Measurements from ENCODE around the gene GID8.
"Not testable (repeated sequence)": the region's sequence is repeated elsewhere in the genome, so short reads cannot be mapped to it uniquely, and the experiment has no call there.

Gene GID8

DNA sequence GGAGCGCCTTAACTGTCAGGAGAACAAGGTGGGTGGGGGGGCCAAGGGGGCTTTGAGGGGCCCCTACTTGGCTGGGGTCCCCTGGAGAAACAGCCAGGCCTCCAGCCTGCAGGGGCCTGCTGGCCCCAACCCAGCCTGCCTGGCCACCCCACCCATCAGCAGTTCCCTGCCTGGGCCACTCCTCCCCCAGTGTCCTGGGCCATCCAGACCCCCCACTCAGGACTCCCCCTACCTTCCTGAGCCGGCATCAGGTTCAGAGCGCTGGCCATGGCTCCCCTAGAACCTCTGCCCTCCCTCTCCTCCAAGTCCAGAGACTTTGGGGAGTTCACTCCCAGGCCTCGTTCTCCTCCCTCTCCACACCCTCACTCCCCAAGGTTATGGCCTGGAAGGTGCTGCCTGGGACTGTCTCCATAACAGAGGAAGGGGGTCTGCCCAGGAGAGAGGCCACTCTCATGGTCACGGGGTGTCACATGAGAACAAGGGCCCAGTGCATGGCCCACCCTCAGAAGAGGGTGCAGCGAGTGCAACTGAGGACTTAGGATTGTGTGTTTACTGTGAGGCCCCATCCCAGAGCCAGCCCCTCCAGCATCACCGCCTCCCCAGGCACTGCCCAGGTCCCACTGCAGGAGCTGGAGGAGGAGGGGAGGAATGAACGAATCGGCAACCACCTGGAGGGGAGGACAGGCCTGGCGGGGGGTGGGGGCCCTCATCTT is 20.6 kb downstream of the GID8 start:
- DNase-seq (ENCODE audit: low read depth) = no peak

DNA sequence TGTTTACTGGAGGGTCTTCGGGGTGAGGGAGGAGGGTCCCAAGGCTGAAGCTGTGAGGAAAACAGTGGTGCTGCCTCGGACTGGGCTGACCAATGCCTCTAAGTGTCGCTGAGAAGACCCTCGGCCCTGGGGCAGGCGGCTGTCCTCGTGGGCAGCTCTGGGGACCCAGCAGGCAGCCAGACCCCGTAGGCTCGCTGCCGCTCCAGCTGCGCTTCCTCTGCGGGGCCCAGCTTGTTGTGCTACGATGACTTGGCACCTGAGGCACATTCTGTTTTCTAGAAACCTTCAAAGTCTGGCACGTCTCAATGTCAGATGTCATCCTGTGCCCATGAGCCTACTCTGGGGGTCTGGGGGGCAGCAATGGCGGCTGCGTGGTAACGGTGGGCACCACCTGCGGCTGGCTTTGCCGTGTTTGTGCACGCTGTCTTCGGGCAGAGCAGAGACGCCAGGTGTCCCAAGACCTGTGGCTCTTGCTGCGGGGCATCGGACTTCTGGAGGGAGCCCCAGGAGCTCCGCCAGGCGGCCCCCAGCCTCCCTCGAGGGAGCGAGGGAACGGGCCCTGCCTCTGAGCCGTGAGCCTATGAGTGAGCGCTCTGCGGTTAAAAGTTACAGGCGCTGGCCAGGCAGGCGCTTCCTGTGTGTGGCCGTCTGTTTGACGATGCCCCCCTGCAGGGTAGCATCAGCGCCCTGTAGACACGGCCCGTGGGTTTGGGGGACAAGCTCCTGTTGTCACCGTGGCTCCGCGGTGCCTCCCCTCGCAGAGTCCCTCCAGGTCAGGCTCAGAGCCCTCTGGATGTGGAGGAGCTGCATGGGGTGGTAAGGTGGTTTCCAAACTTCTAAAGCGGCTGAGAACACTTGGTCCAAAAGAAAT is 21.4 kb downstream of the GID8 start:
- DNase-seq (ENCODE audit: low read depth) = no peak

DNA sequence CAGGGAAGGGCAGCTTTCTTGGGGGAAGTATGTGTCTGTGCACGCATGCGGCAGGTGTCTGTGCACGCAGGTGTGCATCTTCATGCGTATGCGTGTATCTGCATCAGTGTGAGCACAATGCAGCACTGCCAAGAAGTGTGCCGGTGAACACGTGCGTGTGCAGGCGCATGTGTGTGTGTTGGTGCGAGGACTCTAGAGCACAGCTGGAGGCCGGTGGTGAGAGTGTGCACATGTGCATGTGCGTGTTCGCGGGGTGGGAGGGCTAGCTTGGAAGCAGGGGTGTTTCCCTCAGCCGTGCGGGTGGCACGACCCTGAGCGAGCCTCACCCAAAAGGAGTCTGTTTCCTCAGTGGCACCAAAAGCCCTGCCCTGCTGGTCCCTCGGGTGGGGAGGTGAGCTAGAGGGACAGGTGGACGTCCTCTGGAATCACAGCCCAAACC is 22.1 kb downstream of the GID8 start:
- no peak for DNase-seq (ENCODE audit: low read depth)

DNA sequence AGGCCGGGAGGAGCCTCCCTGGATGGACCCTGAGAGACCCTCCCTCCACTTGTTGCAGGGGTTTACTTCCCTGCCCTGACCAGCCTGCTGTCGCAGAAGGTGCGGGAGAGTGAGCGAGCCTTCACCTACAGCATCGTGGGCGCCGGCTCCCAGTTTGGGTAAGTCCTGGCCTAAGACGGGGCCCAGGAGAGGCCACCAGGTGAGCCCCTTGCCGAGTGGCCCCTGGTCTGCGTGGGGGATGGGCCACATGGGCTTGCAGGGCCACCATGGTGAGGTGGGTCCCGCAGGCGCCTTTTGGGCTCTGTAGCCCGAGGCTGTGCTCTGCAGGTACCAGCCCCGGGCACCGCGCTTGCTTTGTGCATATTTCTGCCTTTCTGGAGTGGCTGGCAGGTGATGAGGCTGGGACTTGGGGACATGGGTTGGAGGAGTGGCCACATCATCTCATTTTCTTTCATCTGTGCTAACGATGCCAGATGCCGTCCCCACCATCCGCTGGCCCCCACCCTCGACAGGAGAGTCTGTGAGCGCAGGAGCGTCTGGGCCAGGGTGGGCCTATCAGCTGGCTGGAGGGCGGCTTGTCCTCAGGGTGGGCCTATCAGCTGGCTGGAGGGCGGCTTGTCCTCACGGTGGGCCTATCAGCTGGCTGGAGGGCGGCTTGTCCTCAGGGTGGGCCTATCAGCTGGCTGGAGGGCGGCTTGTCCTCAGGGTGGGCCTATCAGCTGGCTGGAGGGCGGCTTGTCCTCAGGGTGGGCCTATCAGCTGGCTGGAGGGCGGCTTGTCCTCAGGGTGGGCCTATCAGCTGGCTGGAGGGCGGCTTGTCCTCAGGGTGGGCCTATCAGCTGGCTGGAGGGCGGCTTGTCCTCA is 22.7 kb downstream of the GID8 start:
- not testable (repeated sequence) for DNase-seq (ENCODE audit: low read depth)

DNA sequence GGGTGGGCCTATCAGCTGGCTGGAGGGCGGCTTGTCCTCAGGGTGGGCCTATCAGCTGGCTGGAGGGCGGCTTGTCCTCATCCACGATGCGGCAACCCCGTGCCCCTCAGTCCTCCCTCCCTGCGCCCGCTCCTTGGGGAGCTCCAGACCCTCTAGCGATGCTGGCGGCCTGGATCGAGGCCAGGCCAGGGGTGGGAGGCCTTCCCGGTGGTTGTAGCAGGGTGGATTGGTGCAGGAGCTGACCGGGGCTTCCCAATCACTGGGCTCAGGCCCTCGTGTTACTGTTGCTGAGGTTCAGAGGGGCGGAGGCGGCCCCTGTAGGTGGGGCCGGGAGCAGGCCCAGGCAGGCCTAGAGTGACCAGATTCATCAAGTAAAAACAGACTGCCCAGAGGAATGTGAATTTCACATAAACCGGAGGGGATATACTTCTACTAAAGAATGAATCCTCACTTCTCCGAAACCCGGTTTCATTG is 23.4 kb downstream of the GID8 start:
- no peak for DNase-seq (ENCODE audit: low read depth)

DNA sequence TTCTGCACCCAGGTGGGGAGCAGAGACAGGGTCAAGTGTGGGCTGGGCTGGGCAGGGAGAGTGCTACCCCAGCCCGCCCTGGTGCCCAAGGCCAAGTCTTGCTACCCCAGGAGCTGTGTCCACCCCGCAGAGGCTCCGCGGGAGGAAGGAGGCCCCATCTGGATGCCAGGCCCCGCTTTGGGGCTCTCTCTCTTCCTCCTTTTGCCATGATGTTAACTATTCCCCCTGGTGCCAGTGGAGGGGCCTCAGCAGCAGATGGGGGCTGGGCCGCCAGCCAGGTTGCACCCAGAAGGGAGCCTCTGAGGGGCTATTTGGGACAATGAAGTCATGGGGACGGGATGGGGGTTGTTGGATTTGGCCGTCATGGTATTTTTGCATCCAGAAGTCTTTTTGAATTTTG is 23.9 kb downstream of the GID8 start:
- no peak for DNase-seq (ENCODE audit: low read depth)

DNA sequence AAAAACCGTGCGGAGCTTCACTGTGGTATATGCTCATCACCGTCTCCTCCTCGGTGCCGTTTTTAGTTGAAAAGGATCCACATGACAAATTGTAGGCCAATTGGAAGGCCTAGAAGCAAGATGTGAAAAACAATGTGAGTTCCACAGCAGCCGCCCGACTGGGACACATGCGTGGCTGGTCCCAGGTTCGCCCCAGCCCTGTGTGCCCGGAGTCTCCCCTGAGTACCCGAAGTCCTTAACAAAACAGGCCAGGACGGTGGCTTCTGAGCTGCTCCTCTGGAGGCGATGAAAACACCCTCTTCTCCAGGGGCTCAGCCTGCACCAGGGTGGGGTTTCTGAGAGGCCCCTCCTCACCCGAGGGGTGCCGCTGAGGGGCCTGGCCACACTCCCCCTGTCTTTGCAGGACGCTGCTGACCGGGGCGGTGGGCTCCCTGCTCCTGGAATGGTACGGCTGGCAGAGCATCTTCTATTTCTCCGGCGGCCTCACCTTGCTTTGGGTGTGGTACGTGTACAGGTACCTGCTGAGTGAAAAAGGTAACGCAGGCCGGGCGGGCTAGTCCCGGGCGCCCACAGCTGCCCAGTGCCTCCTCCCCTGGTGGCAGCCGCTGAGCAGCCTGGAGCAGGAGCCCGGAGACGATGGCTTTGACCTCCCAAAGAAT is 24.4 kb downstream of the GID8 start:
- no peak for DNase-seq (ENCODE audit: low read depth)

DNA sequence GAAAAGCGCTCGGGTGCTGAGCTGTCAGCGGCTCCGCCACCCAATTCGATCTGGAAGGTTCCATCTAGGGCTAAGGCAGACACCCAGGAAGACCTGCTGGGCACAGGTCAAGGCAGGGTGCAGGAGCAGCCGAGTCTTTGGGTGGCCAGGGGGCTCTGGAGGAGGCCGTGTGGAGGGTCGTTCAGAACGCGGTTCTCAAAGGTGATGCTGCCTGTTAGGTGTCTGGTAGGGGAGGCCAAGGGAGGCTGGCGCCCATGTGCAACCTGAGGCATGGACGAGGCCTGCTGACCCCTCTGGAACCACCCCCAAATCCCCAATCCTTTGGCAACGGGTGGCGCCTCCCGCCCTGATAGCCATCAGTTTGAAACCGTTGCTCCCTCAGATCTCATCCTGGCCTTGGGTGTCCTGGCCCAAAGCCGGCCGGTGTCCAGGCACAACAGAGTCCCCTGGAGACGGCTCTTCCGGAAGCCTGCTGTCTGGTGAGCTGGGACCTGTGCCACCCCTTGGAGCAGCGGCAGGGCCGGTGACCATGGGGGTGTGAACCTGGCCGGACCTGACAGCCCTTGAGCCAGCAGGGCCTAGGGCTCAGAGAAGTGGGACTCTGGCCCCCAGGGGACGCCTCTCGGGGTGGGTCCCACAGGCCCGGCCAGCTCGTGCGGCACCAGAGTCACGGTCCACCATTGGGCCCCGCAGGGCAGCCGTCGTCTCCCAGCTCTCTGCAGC is 25.1 kb downstream of the GID8 start:
- DNase-seq (ENCODE audit: low read depth) = no peak

DNA sequence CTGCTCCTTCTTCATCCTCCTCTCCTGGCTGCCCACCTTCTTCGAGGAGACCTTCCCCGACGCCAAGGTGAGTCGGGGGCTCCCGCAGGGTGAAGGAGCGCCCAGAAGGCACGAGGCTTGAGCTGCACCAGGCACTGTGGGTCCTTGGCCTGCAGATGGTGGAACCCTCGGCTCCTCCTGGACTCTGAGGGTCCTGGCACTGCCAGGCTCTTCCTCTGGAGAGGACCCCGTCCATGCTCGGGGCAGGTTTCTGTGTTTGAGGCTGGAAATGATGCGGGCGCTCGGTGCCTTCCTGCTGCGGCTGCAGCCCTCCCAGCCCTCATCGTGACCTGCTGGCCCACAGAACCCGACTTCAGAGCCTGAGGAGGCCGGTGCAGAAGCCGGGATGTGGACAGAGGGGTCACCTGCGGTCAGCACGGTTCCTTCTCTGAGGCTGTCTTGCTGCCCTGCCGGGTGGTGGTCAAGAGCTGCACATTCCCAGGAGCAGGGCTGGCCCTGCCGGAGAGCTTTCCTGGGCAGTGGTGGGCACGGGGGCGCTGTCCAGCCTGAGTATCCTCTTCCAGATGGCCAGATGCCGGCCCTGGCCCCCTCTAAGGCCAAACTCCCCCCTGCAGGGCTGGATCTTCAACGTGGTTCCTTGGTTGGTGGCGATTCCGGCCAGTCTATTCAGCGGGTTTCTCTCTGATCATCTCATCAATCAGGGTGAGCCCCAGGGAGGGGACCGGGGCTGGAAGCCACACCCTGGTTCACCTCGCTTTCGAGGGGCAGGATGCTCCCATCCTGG is 25.9 kb downstream of the GID8 start:
- no peak for DNase-seq (ENCODE audit: low read depth)

DNA sequence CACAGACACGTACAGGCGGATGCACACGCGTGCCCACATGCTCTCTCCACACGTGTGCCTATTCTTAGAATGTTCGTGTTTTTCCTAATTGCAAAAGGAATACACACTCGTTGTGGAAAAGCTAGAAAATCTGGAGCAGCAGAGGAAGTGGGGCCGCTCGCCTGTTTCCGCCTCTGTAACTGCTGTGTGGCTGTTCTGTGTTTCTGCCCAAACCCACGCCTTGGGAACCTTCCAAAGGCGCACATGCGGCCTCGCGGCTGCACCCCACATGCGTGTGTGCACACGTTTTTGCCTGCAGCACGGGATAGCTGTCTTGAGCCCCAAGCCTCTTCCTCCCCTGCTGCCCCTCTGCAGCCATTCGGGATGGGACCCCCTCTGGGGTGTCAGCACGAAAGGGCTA is 26.8 kb downstream of the GID8 start:
- no peak for DNase-seq (ENCODE audit: low read depth)

DNA sequence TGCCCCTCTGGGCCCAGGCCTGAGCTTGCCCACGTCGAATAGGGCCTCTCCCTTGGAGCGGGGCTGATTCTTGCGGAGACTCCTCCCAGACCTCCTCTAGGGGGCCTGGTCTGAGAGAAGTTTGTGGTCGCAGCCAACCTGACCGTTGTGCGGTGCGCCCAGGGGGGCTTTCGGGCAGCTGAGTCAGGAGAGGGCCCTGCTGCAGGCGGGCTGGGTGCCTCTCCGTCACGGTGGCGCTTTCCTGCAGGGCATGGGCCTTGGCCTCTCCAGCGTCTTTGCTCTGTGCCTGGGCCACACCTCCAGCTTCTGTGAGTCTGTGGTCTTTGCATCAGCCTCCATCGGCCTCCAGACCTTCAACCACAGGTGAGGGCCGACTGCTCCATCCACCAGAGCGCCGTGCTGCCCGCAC is 27.4 kb downstream of the GID8 start:
- no peak for DNase-seq (ENCODE audit: low read depth)

DNA sequence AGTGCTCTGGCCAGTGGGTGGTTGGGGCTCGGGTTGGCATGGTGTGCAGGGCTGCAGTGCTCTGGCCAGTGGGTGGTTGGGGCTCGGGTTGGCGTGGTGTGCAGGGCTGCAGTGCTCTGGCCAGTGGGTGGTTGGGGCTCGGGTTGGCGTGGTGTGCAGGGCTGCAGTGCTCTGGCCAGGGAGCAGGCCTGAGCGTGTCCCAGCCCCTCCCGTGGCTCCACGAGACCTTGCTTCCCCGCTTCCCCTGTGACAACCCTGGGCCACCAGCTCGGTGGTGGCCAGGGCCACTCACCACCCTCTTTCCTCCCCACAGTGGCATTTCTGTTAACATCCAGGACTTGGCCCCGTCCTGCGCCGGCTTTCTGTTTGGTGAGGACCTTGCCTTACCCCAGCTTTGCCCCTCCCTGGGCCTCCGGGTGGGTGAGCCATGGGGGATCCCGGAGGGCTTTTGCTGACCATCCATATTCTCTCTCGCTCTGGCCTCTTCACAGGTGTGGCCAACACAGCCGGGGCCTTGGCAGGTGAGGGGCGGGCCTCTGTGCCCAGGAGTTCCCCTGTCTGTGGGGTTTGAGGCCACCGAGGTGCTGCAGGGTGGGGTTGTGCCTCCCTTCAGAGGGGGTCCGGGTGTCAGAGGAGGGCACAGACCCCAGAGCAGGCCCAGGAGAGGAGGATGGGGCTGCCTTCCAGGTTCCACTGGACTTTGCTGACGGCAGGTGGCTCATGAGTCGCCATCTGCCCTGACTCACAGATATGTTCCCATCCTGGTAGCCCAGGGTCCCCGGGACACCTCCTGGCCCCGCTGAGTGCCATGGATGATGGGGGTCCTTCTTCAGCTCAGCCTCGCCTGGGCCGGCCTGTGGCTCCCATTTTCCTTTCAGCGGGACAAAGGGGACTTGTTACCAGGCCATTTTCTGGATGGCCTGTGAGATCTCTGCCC is 28.5 kb downstream of the GID8 start:
- DNase-seq (ENCODE audit: low read depth) = no peak

DNA sequence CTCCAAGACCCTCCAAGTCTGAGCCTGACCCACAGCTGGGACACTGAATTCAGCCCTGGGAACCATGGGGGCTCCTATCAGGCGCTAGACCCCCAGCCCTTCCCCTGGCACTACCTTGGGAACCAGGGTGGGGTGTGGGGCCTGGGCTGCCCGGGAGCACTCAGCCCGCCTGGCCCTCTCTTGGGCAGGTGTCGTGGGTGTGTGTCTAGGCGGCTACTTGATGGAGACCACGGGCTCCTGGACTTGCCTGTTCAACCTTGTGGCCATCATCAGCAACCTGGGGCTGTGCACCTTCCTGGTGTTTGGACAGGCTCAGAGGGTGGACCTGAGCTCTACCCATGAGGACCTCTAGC is 29.2 kb downstream of the GID8 start:
- DNase-seq (ENCODE audit: low read depth) = no peak

DNA sequence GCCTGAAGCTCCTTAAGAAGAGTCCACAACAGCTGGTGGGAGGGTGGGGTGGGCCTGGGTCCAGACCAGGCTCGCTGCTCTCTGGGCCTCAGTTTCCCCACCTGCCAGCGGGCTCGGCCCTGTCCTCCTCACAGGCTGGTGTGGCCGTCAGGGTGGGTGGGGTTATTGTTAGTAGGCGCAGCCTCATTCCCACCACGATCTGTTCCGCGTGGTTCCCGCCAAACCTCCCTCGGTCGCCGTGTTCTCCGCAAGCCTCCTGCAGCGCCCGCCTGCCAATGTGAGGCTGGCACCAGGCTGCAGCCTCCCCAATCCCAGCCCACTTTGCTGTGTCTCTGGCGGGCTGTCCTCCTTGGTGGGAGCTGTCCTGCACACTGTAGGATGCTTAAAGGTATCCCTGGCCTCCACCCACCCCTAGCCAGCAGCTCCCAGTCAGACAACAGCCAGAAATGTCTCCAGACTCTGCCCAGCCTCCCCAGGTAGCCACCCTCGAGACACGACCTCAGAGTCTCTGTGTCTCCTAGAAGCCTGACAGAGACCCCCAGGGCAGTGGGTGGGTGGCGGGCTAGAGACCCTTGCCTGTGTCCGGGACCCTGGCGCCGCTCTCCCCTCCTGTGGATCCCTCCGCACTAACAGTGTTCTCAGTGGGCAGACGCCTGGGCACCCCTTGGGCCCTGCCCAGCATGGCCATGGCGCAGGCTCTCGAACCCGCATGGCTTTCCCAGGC is 29.8 kb downstream of the GID8 start:
- no peak for DNase-seq (ENCODE audit: low read depth)

DNA sequence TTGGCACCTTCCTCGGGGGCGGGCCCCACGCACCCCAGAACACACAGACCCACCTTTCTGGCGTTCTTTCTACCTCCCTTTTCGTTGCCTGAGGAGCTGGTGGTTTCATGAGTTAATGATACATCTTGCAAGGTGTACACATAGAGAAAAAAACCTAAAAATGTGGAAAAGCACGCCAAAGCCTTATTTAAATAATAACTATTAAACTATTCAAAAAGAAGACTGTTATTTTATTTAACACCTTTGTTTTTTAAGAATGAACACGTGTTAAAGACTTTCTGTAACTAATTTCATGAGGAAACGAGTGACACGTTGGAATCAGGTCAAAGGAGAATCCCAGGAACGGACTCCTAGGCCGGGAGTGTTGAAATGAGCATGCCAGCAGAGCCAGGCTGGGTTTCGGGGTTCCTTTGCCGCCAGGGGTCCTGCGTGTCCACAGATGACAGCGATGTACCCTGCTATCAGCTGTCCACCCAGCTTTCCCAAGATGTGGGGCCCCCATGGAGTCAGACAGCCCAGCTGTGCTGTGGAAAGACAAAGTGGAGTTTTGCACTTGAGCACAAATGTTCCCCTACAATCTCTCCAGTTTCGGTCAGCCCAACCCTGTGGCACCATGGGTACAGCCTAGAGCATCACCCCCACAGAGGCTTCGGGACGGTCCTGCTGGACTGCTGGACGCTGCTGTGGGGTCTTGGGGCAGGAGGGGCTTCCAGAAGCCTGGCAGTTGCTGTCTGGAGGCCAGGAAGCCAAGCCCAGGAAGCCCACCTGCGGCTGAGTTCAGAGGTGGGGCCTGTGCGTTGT is 30.6 kb downstream of the GID8 start:
- no peak for DNase-seq (ENCODE audit: low read depth)

DNA sequence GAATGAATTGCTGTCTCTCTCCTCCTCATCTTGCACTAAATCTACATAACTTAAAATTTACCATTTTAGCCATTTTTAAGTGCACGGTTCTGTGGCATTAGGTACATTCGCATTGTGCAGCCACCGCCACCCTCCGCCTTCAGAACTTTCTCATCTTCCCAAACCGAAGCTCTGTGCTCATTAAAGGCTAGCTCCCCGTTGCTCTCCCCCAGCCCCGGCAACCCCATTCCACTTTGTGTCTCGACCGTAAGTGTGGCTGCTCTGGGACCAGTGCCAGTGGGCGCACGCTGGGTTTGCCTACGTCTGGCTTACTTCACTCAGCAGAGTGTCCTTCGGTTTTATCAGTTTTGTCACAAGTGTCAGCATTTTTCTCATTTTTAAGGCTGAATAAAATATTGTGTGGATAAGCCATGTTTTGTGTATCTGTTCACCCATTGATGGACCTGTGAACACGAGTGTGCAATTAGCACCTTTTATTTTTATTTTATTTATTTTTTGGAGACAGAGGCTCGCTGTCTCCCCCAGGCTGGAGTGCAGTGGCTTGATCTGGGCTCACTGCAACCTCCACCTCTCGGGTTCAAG is 31.3 kb downstream of the GID8 start:
- DNase-seq (ENCODE audit: low read depth) = no peak

DNA sequence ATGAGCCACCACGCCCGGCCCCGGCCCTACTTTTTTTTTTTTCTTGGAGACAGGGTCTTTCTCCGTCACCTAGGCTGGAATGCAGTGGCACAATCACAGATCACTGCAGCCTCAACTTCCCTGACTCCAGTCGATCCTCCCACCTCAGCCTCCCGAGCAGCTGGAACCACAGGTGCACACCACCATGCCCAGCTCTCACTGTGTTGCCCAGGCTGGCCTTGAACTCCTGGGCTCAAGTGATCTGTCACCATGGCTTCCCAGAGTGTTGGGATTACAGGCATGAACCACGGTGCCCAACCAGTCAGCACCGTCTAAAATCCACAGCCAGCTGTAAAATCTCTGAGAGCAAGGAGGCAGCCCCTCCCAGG is 32.0 kb downstream of the GID8 start:
- no peak for DNase-seq (ENCODE audit: low read depth)

All from activated T-cell treated with anti-CD3 and anti-CD28 coated beads for 48 hours (primary cell).